Stimulated activated CD4-positive, alpha-beta T cell treated with anti-CD3 and anti-CD28 coated beads, Interleukin-1b, Interleukin-23, amount 100 ng/mL, for 48 hours (primary cell): ENCODE measurements around the gene NET1.

Source experiments
- DNase-seq: peaks from one replicate; pipeline ENCODE4 v3.0.0-alpha.2; 2020

The NET1 gene

DNA sequence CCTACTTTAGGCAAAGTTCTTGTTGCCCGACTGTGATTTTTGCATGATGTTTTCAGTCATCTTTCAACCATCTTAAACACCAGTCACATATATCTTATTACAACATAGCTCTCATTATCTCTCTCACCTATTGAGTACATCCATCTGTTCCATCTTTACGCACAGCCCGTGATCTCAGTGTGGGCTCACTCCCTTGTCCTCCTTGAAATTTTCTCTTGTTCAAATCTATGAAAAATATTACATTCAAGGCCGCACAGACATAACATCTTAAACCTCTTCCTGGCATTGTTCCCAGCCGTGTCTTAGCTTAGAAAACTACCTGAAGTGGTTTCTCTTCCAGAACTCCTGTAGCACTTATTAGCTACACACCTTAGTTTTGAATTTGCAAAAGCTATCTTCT, 32.6 kb downstream of the NET1 start:
- no peak for DNase-seq

DNA sequence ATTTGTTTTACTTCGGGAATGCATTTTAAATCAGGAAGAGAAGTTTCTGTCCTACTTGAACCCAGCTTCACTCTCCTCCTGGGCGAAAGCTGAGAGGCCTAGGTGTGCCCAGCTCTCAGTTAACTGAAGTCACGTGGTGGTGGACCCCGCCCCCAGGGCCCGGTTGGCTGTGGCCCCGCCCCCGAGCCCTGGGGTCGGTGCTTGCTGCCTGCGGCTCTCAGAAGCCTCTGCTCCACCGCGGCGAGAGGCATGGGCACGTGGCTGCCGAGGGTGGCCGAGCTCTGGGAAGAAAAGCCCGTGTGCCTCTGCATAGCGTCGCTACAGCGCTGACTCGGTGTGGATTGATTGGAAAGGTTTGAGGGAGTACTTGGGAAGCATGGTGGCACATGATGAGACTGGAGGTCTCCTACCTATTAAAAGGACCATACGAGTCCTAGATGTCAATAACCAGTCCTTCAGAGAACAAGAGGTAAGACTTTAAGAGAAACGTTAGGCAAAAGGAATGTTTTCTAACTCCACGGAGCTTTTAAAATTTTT, 34.1 kb downstream of the NET1 start:
- DNase-seq: peak; percentile 81

DNA sequence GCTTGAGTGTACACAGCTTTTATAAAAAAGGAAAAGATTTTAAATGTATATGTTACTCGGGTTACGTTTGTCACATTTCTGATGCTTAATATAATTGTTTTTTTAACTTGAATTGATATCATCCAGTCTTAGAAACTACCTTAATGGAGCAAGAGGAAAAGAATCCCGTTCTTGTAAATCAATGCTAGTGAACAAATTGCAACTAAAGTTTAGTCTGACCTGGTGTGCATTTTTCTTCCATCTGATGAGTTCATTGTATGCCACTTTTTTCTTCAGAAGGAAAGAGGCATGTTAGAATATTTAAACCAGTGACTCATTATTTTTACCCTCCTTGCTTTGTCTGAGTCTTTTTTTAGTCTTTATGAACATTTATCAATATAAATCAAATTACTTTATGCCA, 34.7 kb downstream of the NET1 start:
- no peak for DNase-seq

DNA sequence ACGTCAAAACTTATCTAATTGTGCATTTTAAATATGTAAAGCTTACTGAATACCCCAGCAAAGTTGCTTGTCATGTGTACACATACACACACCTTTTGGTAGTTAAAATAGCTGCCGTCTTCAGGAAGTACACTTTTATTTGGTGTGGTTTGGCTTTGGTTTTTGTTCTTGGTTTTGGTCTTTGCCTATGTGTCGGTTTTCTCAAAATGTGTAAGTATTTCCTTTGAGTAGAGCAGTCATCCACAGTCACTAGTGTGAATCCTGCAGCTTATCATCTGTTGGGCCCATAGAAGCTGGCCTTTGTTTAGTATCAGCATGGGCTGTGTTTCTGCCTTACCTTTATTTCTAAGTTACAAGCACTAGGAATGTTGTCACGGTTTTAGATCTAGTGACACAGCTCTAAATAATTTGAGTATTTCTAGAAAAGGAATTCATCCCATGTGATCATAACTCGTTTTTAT, 35.3 kb downstream of the NET1 start:
- peak; percentile 7 for DNase-seq

DNA sequence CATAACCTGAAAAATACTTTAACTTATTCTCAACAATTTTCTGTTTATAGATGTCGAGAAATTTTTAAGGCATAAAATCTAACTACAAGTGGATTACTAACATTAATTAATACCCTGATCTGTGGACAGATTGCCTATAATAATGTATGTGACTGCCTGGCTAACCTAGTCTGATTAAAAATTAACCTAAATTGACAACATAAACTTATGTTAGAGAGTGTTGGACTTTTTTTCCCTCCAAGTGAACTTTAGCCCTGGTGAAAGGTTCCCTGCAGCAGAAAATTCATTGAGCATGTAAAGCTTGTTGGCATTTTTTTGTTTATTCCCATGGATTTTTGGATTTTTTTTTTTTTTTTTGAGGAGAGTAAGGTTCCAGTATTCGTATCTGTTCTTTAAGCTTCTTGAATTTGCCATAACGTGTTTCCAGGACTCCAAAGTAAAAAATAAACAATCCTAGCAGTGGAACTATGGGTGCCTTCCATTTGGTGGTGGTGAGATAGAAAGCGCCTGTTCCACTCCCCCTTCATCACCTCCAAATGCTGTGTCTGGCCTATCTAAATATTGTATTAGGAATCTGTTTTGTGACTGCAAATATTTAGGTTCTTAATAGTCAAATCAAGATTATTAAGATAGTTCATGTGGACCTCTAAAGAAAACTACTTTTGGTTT, 36.1 kb downstream of the NET1 start:
- DNase-seq: no peak

DNA sequence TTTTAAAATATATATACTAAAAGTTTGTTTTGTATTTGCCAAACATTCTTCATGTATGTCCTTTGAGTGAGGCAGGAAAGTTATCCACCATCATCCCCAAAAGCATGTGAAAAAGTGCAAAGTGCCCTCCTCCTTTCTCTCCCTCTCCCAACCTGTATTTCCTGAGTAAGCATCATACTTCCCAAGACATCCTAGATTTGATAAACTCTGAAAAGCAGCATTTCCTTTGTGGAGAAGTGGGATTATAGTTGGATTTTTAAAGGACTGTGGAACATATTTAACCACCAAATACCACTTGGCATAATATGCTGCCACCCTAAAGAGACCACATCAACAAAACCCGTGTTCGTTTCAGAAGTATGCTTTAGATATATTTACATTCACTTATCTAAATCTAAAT, 36.9 kb downstream of the NET1 start:
- no peak for DNase-seq

DNA sequence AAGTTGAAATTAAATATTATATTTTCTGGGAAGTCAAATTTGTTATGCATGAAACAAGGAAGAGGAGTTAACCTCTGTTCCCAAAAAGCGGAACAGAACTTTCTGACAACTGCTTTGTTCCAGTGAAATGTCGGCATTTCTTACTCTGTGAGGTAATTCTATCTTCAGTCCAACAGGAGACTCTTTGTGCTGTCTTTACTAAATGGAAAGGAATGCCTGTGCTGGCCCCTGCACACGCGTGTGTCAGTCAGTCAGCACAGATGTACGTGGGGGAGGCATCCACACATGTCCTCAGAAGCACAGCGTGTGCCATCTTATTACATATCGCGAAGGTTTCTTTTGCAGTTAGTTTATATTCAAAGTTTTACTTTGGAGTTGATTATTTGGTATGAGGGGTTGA, 37.5 kb downstream of the NET1 start:
- no peak for DNase-seq

DNA sequence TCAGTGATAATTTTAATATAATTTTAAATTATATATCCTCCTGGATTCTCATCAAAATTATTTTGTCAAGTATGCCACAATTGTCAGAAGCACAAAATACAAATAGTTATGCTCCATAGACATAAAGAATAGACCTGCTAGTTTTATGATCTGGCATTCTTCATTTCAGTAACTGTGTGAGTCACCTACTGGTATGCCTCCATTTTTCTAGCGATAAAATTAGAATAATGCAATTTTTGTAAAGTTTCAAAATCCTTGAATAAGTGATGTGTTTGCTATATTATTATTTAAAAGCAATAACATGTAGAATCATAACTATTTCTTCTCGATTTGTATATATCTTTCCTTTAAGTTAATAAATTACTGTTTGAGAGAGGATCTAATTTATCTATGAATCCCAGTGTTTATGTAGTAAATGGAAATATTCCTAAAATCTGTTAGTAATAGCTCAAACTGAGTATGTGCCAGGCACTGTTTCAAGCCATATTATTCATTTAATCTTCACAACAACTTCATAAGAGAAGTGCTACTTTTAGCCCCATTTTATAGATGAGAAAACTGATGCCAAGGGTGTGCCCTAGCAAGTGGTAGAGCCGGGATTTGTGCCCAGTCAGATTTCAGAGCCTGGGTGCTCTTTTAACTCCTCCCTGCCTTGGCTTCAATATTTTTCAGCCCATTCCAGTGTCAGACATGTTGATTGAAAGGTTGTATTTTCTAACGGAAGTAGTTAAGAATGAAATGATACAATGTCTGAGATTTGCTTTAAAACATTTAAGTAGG, 38.4 kb downstream of the NET1 start:
- DNase-seq: no peak

DNA sequence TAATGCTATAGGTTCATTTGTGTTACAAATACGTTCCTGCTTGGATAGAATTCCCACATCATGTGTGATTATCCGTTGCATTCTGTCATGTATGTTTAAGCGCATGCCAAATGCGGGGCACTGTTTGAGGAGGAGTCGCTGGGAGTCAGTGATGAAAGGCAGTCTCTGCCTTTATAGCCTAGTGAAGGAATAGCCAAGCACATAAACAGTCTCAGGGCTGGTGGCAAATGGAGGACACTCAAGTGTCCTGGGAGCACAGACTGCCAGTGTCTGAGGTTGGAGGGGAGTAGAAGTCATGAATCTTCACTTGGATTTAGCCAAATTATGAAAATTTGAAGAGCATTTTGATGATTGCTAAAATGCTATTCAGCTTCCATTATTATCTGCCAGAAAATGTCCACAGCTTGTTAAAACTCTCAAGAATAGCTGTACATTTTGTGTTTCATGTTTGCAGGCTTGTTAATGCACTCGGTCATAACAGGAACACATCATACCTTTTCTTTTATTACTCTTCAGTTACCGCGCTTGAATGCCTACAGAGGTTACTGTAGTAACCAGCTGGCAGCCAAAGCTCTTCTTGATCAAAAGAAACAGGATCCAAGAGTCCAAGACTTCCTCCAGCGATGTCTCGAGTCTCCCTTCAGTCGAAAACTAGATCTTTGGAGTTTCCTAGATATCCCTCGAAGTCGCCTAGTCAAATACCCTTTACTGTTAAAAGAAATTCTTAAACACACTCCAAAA, 41.6 kb downstream of the NET1 start:
- no peak for DNase-seq

DNA sequence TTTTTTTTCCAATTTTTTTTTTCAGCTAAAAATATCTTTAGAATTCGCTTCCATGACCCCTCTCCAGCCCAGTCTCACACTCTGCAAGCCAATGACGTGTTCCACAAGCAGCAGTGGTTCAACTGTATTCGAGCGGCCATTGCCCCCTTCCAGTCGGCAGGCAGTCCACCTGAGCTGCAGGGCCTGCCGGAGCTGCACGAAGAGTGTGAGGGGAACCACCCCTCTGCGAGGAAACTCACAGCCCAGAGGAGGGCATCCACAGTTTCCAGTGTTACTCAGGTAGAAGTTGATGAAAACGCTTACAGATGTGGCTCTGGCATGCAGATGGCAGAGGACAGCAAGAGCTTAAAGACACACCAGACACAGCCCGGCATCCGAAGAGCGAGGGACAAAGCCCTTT, 44.2 kb downstream of the NET1 start:
- DNase-seq: no peak

DNA sequence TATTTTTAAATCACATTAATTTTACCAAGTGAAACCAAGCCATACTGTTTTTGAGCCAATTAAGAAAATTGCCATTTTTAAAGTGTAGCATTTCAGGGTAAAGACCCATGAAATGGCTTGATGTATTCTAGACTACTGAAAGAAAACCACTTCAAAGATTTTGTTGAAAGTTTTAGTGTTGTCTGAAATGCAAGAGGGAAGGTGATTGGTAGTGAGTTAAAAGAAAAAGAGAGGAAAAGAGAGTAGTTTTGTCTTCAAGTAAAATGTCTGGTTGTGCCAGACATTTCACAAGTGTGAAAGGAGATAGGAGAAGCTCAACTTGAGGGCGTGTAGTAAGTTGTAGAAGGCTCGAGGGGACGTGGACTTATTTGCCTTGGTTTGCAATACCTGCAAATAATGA, 45.4 kb downstream of the NET1 start:
- DNase-seq: no peak

DNA sequence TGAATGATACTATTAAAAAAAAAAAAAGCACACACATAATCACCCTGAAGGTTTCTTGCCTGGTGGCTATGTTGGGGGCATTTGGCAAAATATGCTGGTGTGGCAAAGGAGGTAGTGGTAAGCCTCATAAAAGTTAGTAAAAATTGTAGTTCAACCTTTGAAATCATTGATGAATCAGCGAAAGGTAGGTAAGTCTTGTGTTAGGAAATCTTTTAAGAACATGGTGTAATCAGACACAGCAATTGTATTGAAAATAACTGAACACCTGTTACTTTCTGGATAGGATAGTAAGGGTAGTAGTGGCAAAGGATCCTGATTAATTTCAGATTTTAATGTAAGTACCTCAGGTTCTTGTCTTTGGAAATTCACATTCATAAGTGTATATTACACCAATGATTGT, 46.1 kb downstream of the NET1 start:
- DNase-seq: no peak

DNA sequence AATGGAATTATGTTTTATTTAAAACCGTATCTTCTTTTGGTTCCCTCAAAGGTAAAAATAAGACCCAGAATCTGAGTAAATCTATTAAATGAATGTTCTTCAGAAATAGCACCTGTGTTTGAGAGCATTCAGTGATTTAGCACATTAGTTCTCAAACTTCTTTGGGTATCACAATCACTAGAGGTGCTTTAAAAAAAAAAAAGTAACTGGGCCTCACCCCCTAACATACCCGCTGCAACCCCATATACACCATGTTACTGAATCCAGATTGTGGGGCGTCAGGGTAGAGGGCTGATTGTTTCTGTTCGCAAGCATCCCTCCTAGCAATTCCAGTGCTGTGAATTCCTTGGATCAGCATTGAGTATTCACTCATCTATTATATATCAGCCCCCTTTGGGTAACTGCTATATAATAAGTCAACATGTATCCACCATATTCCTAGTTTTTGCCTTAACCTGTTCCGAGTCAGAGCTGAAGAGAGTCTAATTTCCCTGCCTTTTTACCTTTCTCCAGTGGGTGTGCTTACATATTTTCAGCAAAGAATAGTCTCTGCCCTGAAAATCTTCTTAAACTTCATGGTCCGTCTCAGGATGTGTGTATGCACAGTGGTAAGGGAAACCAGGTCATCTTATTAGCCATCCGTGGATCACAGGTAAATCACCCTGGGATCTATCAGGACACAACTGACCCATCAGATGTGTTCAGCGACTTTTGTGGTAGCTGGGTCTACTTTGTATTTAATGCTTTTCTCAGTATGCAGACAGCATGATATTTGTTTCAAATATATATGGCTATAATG, 46.8 kb downstream of the NET1 start:
- DNase-seq: no peak

DNA sequence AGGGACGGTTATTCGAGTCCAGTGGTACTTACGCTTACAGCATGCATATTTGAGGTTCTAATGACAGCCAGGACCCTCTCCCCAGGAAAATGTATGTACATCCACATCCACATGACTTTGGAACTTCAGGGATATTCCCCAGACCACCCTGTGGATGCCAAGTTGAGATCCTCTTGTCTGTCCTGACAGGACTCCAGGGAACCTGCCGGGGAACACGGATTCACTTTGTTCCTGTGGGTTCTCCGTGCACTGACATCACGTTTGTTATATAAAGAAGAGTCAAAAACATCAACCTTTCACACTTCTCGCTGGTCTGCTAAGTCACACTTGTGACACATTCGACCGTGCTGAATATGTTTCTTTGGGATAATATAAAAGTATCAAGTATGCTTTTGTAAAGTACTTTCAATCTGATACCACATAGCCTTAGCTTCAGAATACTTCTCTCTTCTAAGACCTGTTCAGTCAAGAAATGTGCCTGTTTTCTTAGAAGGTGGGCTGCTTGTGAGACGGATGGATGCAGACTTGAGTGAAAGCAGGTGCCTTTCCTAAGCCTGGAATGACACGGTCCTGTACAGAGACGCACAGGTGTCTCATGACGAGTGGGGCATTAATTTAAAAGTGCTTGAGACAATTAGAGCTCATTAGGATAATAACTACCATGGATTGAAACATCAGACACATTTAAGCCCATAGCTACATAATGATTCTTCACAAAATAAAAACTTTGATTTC, 48.3 kb downstream of the NET1 start:
- no peak for DNase-seq

DNA sequence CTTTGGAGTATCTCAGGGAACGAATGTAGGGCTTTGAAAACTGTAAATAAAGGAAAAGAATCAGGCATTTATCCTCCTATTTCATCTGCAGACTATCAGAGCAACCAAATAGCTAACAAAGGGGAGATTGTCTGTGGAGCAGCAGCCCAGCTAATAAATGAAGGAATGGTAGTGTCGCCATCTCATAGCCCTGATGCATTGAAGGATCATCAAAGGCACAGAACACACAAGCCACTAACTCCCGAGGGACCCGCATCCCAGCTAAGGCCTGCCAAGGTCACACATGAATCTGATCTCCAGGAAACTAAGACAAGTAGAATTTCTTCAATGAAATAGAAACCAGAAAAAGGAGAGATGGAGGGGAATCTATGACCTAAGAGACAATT, 48.8 kb downstream of the NET1 start:
- DNase-seq: no peak

DNA sequence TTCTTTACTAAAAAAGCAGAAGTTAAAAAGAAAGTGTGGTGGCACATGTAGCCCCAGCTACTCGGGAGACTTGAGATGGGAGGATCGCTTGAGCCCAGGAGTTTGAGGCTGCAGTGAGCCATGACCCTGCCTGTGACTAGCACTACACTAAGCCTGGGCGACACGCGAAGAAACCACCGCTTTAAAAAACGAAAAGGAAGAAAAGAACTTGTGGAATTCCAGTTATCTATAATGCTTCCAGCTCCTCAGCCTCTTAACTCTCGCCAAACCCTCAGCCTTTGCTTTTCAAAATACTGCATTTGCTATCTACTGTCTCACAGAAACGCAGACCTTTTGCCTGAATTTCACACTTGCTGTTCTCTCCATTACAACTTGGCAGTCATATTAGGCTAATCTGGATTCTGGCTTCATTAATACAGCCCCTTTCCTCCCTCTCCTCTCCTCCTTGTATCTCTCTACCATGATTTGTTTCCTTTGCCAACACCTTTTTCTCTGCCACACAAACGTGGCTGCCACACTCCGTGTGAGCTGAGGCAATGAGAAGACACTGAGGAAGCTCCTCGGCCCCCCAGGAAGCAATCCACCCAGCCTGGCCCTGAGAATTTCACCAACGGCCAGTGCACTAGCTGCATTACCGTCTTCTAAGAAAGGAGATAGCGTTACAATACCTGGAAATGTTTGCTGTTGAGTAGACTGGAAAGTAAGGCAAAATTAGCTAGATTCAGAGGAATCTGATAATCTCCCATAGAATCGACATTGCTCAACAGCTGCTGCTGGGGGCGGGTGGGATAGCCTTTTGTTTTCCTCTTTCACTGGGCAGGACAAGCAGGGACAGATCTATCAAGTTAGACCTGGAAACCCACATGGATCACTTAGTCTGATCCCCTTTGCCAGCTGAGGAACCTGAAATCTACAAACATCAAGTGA, 49.8 kb downstream of the NET1 start:
- no peak for DNase-seq

DNA sequence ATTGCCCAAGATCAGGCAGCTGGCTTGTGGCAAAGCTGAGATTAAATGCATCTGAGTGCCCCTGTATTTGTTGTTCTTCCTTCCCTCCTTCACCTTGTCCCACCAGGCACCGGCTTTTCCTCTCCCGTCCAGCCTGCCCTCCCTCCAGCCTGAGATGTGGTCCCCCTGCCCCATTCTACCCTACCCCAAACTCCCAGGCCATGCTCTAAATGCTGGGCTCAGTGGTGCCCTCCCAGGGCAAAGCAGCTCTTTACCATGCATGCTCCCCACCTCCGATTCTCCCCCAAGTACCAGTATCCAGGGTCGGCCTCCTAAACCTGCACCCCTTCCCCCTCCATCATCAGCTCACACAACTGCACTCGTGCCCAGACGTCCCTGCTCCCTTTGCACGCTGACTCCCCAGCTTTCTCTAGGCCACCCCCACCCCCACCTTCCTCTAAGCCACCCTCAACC, 50.5 kb downstream of the NET1 start:
- no peak for DNase-seq

DNA sequence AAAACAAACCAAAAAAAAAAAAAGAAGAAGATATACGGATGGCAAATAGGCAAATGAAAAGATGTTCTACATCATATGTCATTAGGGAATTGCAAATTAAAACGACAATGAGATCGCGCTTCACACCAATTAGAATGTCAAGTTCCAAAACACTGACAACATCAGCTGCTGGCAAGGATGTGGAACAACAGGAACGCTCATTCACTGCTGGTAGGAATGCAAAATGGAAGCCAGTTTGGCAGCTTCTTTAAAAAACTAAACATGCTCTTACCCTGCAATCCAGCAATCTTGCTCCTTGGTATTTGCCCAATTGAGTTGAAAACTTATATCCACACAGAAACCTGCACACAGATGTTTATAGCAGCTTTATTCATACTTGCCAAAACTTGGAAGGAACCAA, 52.2 kb downstream of the NET1 start:
- no peak for DNase-seq

DNA sequence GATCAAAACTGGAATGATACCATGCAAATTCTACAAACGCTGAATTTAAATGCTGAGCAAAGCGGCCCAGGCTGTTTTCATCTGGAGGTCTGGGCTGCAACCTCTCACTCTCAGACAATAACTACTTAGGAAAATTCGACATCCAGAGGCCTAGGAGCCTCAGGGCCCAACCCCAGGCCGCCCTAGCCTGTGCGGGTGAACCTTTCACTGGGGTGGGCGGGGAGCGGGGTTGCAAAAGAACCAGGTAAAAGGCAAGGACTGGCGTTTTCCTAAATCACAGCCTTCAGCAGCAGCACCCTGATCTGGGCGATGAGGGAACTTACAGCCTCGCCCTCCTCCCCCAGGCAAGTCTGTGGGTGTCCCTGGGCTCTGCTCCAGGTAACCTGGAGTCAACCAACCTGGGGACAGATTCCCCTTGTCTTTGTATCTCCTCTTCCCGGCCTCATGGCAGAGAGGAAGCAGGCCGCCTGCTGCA, 53.7 kb downstream of the NET1 start:
- no peak for DNase-seq

DNA sequence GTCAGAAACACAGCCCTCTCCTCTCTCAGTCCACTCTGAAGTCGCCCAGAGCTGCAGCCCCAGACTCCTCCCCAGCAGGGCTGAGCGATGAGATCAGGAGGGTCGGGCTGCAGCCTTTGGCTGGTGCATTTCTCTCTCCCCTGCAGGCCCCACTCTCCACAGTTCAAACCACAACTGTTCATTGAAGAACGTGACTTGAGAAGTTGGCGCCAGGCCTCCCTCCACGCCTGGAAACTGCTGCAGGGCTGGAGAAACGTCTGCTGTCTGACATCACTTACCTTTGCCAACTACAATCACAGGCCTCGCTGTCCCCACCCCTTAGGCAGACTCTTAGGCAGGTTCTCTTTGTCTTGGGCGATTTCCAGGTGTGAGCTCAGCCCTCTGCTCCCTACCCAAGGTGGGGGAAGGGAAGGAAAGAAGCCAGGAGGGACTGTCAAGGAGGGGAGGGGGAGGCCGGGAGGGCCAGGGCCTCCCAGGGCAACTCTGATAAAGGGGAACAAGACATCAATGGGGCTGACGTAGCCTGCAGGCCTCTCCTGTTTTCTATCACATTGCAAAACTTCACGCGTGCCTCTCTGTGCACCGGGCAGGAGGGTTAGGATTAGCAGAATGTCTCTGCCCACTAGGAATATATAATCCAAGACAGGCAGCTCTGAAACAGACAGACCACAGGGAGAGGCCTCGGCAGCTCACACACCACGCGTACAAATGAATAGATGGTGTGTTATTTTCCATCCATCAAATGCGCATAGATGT, 54.3 kb downstream of the NET1 start:
- no peak for DNase-seq
